ENCODE results near the gene PFDN2. TPM values are rescaled to one million over a fixed set of nuclear protein-coding genes. Genes with fewer than 3 reads are reported as not detected.
A peak's percentile ranks its signal among the peaks of the same experiment; 100 is the strongest.

Gene PFDN2
- total and polyA plus RNA-seq, 2 of the 8 experiments (the other 6 are each of a cell fraction or from before 2014, with no cell fraction given) = 66.2 to 71.2 TPM

DNA sequence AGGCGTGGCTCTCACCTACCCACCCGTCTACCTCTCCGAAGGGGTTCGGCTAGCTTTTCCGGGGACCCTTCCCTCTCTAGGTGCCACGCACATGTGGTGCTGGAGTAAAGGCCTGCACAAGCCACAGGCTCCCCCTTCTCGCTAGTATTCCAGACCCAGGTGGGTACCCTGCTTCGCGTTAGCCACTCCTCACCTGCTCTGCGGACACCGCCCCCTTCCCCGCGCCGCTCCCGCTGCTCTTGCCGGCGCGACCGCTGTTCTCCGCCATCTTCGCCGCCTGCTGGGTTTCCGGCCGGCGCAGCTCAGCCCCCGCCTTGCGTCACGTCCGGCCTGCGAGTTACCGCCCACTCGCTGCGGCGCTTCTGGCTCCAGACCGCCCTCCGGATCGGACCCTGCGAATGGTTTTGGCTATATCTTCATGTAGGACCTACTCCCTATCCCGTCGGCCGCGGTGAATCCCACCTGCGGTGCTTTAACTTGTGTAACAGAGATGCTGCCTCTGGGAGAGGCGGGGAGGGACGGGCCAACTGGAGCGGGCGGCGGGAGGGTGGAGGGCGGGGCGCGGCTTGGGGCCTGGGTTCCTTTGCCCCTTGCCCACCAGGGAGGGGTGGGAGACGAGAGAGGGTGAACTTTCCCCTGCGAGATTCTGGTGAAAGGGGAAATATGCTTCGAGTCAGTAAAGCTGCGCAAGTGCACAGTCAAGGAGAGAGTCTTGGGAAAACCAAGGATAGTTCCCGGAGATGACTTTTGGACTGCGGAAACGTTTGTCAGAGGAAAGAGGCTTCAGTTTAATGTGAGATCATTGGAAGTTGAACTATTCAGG lies at the start of gene PFDN2, which contains the start of gene NIT1 (continued):
- no peak for TF ChIP-seq NRF1 (IDR thresholded peaks at IDR 0.05; ENCODE audit: low read depth, low read length)
- TF ChIP-seq KDM4A (IDR thresholded peaks at IDR 0.05; ENCODE audit: low read depth, low read length, severe bottlenecking) = peak; percentile 21
- TF ChIP-seq BCL11A (IDR thresholded peaks at IDR 0.05; ENCODE audit: low read depth in 2 of 2, low read length in 2 of 2) = no peak
- TF ChIP-seq BRCA1 (IDR thresholded peaks at IDR 0.05; ENCODE audit: low read depth, low read length) = no peak

Data from H1 (cell line).